ENCODE measurements around the gene PHACTR1. TPM values are rescaled to one million over a fixed set of nuclear protein-coding genes. Genes with fewer than 3 reads are reported as not detected.

PHACTR1 gene
- total RNA-seq, 1 donor: 0.43 TPM

DNA sequence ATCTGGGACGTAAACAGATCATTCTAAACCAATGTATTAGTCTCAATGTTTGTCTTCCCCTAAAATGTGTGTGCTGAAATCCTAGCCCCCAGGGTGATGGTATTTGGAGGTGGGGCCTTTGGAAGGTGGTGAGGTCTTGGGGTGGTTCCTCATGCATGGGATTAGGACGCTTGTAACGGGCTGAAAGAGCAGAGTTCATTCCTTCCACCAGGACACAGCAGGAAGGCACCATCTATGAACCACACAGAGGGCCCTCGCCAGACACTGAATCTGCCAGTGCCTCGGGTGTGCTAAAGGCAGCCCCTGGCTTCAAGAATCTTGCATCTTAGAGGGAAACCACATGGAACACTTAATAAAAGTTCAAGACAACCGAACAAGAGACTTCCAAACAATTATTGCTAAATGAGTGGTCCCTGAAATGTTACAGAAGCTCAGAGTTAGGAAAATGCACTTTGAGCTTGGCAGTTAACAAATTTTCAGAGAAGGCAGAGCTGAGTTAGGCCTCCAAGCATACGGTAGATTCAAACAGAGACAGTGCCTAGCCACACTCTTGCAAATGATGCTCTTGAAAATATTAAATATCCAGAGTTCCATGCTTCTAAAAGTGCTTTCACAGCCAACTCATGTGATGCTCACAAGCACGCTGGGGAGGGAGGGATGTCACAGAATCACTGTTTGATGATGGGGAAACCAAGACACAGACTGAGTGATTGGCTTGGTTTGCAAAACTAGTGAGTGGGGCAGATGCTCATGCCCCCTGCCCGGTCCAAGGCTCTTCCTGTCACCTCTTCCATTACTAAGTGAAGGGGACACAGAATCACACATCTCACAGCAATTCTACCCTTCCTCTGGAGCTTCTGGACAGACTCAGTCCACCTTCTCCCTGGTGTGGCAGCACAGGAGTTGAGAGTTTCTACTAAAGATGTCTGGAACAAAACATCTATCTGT is 584.4 kb downstream of the PHACTR1 start:
- DNase-seq (ENCODE audit: low read depth): peak; percentile 25
- TF ChIP-seq, protein P1, sequence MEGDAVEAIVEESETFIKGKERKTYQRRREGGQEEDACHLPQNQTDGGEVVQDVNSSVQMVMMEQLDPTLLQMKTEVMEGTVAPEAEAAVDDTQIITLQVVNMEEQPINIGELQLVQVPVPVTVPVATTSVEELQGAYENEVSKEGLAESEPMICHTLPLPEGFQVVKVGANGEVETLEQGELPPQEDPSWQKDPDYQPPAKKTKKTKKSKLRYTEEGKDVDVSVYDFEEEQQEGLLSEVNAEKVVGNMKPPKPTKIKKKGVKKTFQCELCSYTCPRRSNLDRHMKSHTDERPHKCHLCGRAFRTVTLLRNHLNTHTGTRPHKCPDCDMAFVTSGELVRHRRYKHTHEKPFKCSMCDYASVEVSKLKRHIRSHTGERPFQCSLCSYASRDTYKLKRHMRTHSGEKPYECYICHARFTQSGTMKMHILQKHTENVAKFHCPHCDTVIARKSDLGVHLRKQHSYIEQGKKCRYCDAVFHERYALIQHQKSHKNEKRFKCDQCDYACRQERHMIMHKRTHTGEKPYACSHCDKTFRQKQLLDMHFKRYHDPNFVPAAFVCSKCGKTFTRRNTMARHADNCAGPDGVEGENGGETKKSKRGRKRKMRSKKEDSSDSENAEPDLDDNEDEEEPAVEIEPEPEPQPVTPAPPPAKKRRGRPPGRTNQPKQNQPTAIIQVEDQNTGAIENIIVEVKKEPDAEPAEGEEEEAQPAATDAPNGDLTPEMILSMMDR (IDR thresholded peaks at IDR 0.05; ENCODE audit: insufficient read depth, low read depth, low read length): no peak
- H3K4me3 ChIP-seq (ENCODE audit: low read depth, low read length): no peak overlapping the region

DNA sequence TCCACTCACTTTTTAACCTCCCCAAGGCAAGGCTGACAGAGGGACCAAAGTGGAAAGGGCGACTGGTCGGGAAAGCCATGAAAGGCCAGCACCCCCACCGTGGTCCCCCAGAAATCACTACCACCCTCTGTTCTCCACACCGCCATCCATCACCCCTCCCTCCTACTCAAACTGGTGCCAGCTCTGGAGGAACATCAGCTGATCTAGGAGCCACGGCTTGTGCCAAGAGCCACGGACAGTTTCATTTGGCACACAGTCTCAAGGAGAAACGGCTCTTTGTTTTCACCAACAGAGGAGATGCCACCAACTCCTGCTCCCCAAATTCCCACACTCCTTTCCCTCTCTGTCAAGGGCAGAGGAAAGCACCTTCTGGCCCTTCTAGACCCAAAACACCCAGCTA is 585.7 kb downstream of the PHACTR1 start:
- no peak for DNase-seq (ENCODE audit: low read depth)
- H3K4me3 ChIP-seq (ENCODE audit: low read depth, low read length): no peak overlapping the region
- TF ChIP-seq, protein P1 (IDR thresholded peaks at IDR 0.05; ENCODE audit: insufficient read depth, low read depth, low read length): no peak

DNA sequence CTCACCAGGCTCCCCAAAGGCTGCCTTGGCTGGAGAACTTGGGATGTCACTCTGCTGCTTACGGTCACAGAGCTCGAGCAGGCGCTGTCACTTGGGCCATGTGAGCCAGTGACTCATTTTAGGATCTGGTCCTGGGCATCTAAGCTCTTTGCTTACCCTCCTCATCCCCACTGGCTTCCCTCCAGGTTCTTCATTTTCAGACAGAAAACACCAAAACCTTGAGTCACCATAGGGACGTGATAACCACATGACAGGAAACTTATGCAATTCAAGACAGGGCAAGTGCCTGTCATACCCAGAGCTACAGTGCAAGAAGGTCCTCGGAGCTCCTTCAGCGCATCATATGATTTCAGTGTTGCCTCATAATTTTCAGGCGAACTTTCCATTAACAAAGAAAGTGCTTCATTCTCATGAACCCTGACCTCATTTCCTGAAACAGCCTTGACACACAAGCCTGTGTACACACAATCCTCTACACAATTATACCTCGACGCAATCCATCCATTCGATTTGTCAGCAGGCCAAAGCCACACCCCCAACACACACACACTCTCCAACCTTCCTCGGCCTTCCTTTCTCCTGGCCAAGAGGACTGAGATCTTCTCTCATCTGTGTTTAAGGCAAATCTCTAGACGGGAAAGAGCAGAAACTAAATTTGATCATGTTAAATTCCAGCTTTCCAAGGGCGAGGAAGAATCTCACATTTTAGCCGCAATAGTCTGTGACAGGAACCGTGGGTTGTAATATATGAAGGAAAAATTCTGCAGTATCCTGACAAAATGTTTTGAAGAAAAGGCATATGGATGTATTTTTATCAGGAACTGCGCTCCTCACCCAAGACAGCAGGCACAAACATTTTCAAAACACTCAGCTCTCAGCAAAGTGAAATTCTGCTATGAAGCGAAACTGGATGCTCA is 586.4 kb downstream of the PHACTR1 start:
- no peak overlapping the region for H3K4me3 ChIP-seq (ENCODE audit: low read depth, low read length)
- TF ChIP-seq, protein P1 (IDR thresholded peaks at IDR 0.05; ENCODE audit: insufficient read depth, low read depth, low read length): no peak
- DNase-seq (ENCODE audit: low read depth): peak; percentile 99

DNA sequence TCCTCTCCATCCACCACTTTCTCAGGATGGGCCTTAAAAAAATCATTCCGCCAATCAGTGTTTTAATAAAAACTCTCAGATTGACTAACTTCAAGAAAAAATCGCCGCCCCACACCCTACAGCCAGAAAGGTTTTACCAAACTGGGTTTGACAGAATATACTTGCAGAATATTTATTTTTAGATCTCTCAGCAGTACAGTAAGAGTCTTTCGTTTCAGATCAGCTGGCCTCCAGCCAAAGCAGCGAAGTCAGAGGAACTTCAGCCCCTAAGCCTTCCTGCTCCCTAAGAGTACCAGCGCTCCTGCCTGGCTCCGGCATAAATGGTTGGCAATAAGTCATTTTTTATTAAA is 587.1 kb downstream of the PHACTR1 start:
- TF ChIP-seq, protein P1 (IDR thresholded peaks at IDR 0.05; ENCODE audit: insufficient read depth, low read depth, low read length): no peak
- H3K4me3 ChIP-seq (ENCODE audit: low read depth, low read length): no peak overlapping the region
- peak; percentile 83 for DNase-seq (ENCODE audit: low read depth)

DNA sequence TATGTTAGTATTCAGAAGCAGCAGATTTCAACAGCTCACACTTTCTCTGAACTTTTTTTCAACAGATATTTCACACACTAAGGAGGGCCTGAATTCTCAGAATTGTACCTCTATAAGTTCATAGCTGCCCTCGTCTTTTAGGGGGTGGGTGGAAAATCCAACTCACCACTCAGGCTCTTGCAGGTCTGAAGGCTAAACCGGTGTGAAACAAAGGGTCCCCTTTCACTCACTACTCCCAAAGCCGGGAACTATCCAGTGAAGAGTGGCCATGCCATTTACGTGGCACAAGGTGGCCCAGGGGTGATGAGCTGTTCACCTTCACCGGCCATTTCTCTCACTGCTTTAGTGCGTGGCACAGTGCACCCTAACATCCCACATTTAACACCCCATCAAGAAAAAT is 587.5 kb downstream of the PHACTR1 start:
- TF ChIP-seq, protein P1 (IDR thresholded peaks at IDR 0.05; ENCODE audit: insufficient read depth, low read depth, low read length): no peak
- DNase-seq (ENCODE audit: low read depth): no peak
- no peak overlapping the region for H3K4me3 ChIP-seq (ENCODE audit: low read depth, low read length)

DNA sequence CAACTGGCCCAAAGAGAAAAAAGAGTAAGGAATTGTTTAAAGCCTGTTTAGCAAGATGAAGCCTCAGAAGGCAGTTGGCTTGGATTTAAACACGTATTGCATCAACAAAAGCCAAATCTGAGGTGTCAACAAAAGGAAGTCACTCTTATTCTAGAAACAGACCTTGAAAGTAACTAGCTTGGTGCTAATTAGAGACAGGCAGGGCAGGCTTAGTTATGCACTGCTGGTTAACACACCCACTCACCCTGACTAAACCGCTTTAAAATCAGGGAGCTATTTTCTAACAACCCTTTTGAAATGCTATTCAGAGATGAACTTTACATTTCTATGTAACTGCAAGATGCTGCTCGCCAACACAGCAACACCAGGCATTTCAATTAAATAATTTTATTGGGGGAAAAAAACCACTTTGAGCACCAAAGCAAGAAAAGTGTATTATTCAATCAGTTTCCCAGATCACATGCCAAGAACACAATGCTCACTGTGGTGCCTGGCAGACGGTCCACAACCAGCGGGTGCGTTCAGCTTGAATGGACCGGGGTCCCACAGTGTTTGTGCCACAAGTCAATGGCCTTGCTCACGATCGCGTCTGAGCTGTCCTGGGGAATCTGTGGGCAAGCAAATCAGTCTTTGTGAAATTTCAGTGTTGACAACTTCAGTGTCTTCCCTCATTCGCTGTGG is 588.2 kb downstream of the PHACTR1 start:
- no peak overlapping the region for H3K4me3 ChIP-seq (ENCODE audit: low read depth, low read length)
- DNase-seq (ENCODE audit: low read depth): no peak
- TF ChIP-seq, protein P1 (IDR thresholded peaks at IDR 0.05; ENCODE audit: insufficient read depth, low read depth, low read length): no peak
